ENCODE data around the gene HDHD3.

HDHD3 gene

DNA sequence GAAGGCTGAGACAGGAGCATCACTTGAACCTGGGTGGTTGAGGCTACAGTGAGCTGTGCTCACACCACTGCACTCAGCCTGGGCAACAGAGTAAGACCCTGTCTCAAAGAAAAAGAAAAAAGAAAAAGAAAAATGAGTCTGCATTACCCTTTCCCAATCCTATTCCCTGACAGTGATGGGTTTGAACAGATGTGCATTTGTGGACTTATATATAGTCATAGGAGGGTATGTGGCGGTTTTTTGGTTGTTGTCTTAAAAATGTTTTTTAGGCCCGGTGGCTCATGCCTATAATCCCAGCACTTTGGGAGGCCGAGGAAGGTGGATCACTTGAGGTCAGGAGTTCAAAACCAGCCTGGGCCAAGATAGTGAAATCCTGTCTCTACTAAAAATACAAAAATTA, 13.4 kb downstream of the HDHD3 start:
- H3K4me1 ChIP-seq (ENCODE audit: control insufficient read depth, low read length), result no peaks in the 10 kb centered on the region
- H3K27me3 ChIP-seq (ENCODE audit: control insufficient read depth, low read length), result peaks cover 9% of the 10 kb centered on the region
- H3K36me3 ChIP-seq (ENCODE audit: control insufficient read depth, low read length), result no peaks in the 10 kb centered on the region
- no peak overlapping the region for H3K4me2 ChIP-seq (ENCODE audit: low read length)
- H3K9me2 ChIP-seq (replicated peaks; ENCODE audit: control insufficient read depth, low read length), result no peaks in the 10 kb centered on the region
- H3K27ac ChIP-seq (ENCODE audit: low read depth, low read length), result no peak overlapping the region
- no peaks in the 10 kb centered on the region for H3K79me2 ChIP-seq (ENCODE audit: control insufficient read depth, low read length)
- H3K4me3 ChIP-seq (ENCODE audit: low read length), result no peak overlapping the region
- no peaks in the 10 kb centered on the region for H4K20me1 ChIP-seq (ENCODE audit: control insufficient read depth, insufficient read depth, low read depth, low read length)
- no peak for TF ChIP-seq EZH2phosphoT487 (IDR thresholded peaks at IDR 0.05; ENCODE audit: borderline replicate concordance, low read length)
- TF ChIP-seq, protein P1, sequence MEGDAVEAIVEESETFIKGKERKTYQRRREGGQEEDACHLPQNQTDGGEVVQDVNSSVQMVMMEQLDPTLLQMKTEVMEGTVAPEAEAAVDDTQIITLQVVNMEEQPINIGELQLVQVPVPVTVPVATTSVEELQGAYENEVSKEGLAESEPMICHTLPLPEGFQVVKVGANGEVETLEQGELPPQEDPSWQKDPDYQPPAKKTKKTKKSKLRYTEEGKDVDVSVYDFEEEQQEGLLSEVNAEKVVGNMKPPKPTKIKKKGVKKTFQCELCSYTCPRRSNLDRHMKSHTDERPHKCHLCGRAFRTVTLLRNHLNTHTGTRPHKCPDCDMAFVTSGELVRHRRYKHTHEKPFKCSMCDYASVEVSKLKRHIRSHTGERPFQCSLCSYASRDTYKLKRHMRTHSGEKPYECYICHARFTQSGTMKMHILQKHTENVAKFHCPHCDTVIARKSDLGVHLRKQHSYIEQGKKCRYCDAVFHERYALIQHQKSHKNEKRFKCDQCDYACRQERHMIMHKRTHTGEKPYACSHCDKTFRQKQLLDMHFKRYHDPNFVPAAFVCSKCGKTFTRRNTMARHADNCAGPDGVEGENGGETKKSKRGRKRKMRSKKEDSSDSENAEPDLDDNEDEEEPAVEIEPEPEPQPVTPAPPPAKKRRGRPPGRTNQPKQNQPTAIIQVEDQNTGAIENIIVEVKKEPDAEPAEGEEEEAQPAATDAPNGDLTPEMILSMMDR (IDR thresholded peaks at IDR 0.05; ENCODE audit: low read depth, low read length, poor library complexity, severe bottlenecking), result no peak
- H3K9me3 ChIP-seq (ENCODE audit: control insufficient read depth, insufficient read depth, low read length), result no peaks in the 10 kb centered on the region
- no peaks in the 10 kb centered on the region for H3F3A ChIP-seq (ENCODE audit: control insufficient read depth, insufficient read depth)

DNA sequence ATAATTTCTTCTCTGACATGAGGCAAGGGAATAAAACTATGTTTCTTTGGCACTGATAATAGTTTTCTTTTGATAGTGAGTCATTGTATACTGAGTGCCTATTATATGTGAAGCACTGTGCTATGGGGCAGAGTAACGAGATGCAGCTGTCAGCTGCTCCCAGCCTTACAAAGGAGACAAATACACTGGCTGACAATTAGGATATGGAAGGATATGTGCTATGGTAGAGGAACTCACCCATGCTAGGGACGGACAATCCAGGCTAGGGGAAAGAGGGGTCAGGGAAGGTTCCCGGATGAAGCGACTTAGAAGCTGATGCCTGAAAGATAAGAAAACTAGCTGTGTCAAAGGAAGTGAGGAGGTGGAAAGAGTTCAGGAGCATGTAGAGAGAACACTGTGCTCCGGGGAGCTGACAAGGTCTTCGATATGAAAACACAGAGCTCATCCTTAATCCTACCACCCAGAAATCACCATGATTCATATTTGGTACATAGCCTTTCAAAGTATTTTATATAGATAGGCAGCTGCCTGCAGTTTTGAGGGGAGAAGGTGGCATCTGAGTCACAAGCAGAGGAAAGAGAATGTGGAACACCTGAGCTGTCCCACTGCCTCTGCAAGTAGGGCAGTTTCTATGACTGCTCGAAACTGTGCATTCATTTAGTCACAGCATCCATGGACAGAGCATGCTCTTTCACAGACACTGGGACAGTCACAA, 15.3 kb downstream of the HDHD3 start:
- Histone ChIP-seq H3K4me3 (ENCODE audit: low read length) (no peak overlapping the region), H3K27ac (ENCODE audit: low read depth, low read length) (no peak overlapping the region), H3K9me3 (ENCODE audit: control insufficient read depth, insufficient read depth, low read length) (no peaks in the 10 kb centered on the region), H3K36me3 (ENCODE audit: control insufficient read depth, low read length) (no peaks in the 10 kb centered on the region), H3K79me2 (ENCODE audit: control insufficient read depth, low read length) (no peaks in the 10 kb centered on the region), H3K9me2 (replicated peaks; ENCODE audit: control insufficient read depth, low read length) (no peaks in the 10 kb centered on the region), H3K4me1 (ENCODE audit: control insufficient read depth, low read length) (no peaks in the 10 kb centered on the region), H3F3A (ENCODE audit: control insufficient read depth, insufficient read depth) (no peaks in the 10 kb centered on the region), H4K20me1 (ENCODE audit: control insufficient read depth, insufficient read depth, low read depth, low read length) (no peaks in the 10 kb centered on the region), H3K4me2 (ENCODE audit: low read length) (no peak overlapping the region), H3K27me3 (ENCODE audit: control insufficient read depth, low read length) (peaks cover 17% of the 10 kb centered on the region)
- TF ChIP-seq, protein P1 (IDR thresholded peaks at IDR 0.05; ENCODE audit: low read depth, low read length, poor library complexity, severe bottlenecking), result no peak
- no peak for TF ChIP-seq EZH2phosphoT487 (IDR thresholded peaks at IDR 0.05; ENCODE audit: borderline replicate concordance, low read length)

DNA sequence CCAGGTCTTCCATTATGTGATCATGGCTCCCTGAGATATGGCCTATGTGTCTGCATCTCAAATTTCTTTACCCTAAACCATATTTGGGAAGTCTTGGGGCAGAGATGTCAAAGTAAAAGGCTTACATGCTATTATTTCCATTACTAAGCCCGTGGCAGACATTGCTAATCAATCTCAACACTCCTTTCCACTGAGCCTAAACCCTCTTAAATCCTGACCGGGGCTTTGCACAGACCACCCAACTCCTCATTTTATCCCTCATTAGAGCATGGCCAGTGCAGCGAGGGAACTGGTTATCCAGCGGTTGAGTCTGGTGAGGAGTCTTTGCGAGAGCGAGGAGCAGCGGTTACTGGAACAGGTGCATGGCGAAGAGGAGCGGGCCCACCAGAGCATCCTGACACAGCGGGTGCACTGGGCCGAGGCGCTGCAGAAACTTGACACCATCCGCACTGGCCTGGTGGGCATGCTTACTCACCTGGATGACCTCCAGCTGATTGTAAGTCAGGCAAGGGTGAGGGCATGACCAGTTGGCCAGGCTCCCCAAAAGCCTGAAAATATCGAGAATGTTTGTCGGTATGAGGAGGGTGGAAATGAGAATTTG, 16.4 kb downstream of the HDHD3 start:
- H3K4me3 ChIP-seq (ENCODE audit: low read length), result no peak overlapping the region
- no peaks in the 10 kb centered on the region for H3K9me2 ChIP-seq (replicated peaks; ENCODE audit: control insufficient read depth, low read length)
- TF ChIP-seq, protein P1 (IDR thresholded peaks at IDR 0.05; ENCODE audit: low read depth, low read length, poor library complexity, severe bottlenecking), result no peak
- no peak for TF ChIP-seq EZH2phosphoT487 (IDR thresholded peaks at IDR 0.05; ENCODE audit: borderline replicate concordance, low read length)
- H3F3A ChIP-seq (ENCODE audit: control insufficient read depth, insufficient read depth), result no peaks in the 10 kb centered on the region
- H3K79me2 ChIP-seq (ENCODE audit: control insufficient read depth, low read length), result no peaks in the 10 kb centered on the region
- H4K20me1 ChIP-seq (ENCODE audit: control insufficient read depth, insufficient read depth, low read depth, low read length), result no peaks in the 10 kb centered on the region
- no peaks in the 10 kb centered on the region for H3K36me3 ChIP-seq (ENCODE audit: control insufficient read depth, low read length)
- no peak overlapping the region for H3K27ac ChIP-seq (ENCODE audit: low read depth, low read length)
- no peaks in the 10 kb centered on the region for H3K9me3 ChIP-seq (ENCODE audit: control insufficient read depth, insufficient read depth, low read length)
- peaks cover 18% of the 10 kb centered on the region for H3K27me3 ChIP-seq (ENCODE audit: control insufficient read depth, low read length)
- H3K4me1 ChIP-seq (ENCODE audit: control insufficient read depth, low read length), result no peaks in the 10 kb centered on the region
- no peak overlapping the region for H3K4me2 ChIP-seq (ENCODE audit: low read length)

Data from DOHH2 (cell line).